ENCODE measurements around the gene CYP8B1.

DNA sequence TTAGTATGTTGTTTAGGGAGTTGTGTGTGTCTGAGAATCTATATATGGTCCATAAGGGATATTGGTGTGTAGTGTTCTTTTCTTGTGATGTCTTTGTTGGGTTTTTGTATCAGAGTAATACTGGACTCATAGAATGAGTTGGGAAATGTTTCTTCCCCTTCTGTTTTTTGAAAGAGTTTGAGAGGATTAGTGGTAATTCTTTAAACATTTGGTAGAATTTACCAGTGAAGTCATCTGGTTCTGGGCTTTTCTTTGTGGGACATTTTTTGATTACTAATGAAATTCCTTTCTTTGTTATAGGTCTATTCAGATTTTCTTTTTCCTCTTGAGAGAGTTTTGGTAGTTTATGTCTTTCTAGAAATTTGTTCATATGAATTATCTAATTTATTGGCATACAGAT lies 49.5 kb downstream of the CYP8B1 start:
- TF ChIP-seq, protein P1, sequence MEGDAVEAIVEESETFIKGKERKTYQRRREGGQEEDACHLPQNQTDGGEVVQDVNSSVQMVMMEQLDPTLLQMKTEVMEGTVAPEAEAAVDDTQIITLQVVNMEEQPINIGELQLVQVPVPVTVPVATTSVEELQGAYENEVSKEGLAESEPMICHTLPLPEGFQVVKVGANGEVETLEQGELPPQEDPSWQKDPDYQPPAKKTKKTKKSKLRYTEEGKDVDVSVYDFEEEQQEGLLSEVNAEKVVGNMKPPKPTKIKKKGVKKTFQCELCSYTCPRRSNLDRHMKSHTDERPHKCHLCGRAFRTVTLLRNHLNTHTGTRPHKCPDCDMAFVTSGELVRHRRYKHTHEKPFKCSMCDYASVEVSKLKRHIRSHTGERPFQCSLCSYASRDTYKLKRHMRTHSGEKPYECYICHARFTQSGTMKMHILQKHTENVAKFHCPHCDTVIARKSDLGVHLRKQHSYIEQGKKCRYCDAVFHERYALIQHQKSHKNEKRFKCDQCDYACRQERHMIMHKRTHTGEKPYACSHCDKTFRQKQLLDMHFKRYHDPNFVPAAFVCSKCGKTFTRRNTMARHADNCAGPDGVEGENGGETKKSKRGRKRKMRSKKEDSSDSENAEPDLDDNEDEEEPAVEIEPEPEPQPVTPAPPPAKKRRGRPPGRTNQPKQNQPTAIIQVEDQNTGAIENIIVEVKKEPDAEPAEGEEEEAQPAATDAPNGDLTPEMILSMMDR (IDR thresholded peaks at IDR 0.05) = no peak
- TF ChIP-seq POLR2A (IDR thresholded peaks at IDR 0.05) = no peak
